ENCODE results near the gene TTC33. TPM values are rescaled to one million over a fixed set of nuclear protein-coding genes. Genes with fewer than 3 reads are reported as not detected.

The TTC33 gene
- total and polyA plus RNA-seq, 2 of the 13 experiments (the other 11 are each of a cell fraction or from before 2014, with no cell fraction given), result 4.5 to 20.0 TPM

GRCh38 chr5:40478766-40479165 lies 277.0 kb downstream of the TTC33 start:
- ChIA-PET CTCF (ENCODE audit: low intra/inter-chr PET ratio, low total read pairs) (no interaction called here), POLR2A (no interaction called here)
- DNase-seq (ENCODE audit: low spot score) (no peak), ATAC-seq (no peak), FAIRE-seq (no peak)
- Histone ChIP-seq H3K9ac (ENCODE audit: insufficient read depth, low read depth, low read length) (no peak overlapping the region), H3K27ac (ENCODE audit: extremely low read length, insufficient read depth, low read length) (no peak overlapping the region), H3K27me3 (ENCODE audit: control insufficient read depth in 1 of 2, insufficient read depth in 2 of 2, low read length in 2 of 2) (no peaks in the 10 kb centered on the region), H2AFZ (ENCODE audit: low read length) (no peak overlapping the region), H4K20me1 (ENCODE audit: insufficient read depth, low read length) (no peaks in the 10 kb centered on the region), H3K4me3 (replicated peaks in 1 of 3; ENCODE audit: insufficient read depth in 1 of 3, low read depth in 2 of 3, low read length in 3 of 3) (no peak overlapping the region), H3K36me3 (replicated peaks in 1 of 2; ENCODE audit: control insufficient read depth in 1 of 2, insufficient read depth in 2 of 2, low read length in 2 of 2) (no peaks in the 10 kb centered on the region), H3K9me3 (ENCODE audit: low read length) (no peaks in the 10 kb centered on the region), H3K4me2 (ENCODE audit: low read depth, low read length) (no peak overlapping the region), H3K79me2 (ENCODE audit: insufficient read depth, low read length) (no peaks in the 10 kb centered on the region), H3K4me1 (ENCODE audit: insufficient read depth, low read length) (no peaks in the 10 kb centered on the region)
- no TSS peak for BruUV-seq (replicated peaks)
- in situ Hi-C loops (cut with HindIII; ENCODE audit: extremely low pct_ligation_motif_present, low pct_unique_long_range_greater_than_20kb), result no loop called here
- TF ChIP-seq TCF12 (IDR thresholded peaks at IDR 0.05) (no peak), TCF12 (CRISPR knock-in tag; IDR thresholded peaks at IDR 0.05) (no peak), ELF1 (CRISPR knock-in tag; IDR thresholded peaks at IDR 0.05) (no peak), ZNF33B (CRISPR knock-in tag; IDR thresholded peaks at IDR 0.05) (no peak), ZNF891 (CRISPR knock-in tag; IDR thresholded peaks at IDR 0.05) (no peak), DMTF1 (CRISPR knock-in tag; IDR thresholded peaks at IDR 0.05) (no peak), ESRRA (CRISPR knock-in tag; IDR thresholded peaks at IDR 0.05; ENCODE audit: low read depth) (no peak), MAZ (IDR thresholded peaks at IDR 0.05; ENCODE audit: borderline replicate concordance, low read depth, low read length) (no peak), MAZ (CRISPR knock-in tag; IDR thresholded peaks at IDR 0.05; ENCODE audit: low read depth) (no peak), XBP1 (CRISPR knock-in tag; IDR thresholded peaks at IDR 0.05) (no peak), KDM3A (CRISPR knock-in tag; IDR thresholded peaks at IDR 0.05; ENCODE audit: low read depth) (no peak), GTF2F1 (IDR thresholded peaks at IDR 0.05; ENCODE audit: low read length) (no peak), ZNF552 (CRISPR knock-in tag; IDR thresholded peaks at IDR 0.05; ENCODE audit: borderline replicate concordance) (no peak), JUNB (CRISPR knock-in tag; IDR thresholded peaks at IDR 0.05; ENCODE audit: borderline replicate concordance) (no peak), ATM (IDR thresholded peaks at IDR 0.05; ENCODE audit: borderline replicate concordance) (no peak), KAT8 (CRISPR knock-in tag; IDR thresholded peaks at IDR 0.05) (no peak), ZNF672 (CRISPR knock-in tag; IDR thresholded peaks at IDR 0.05) (no peak), NRL (CRISPR knock-in tag; IDR thresholded peaks at IDR 0.05; ENCODE audit: borderline replicate concordance) (no peak), THRA (CRISPR knock-in tag; IDR thresholded peaks at IDR 0.05; ENCODE audit: borderline replicate concordance) (no peak)
- 28% methylated on average over 2 of the region's 2 CpGs for WGBS (ENCODE audit: low lambda C conversion rate)
- intact Hi-C loops (cut with micrococcal nuclease; ENCODE audit: unreplicated experiment), result no loop called here
